Ascending aorta (tissue), 2 donors: ENCODE measurements around the gene PACRGL. TPM values are rescaled to one million over a fixed set of nuclear protein-coding genes. Genes with fewer than 3 reads are reported as not detected.

Experiments
- DNase-seq, 2 donors: peaks; one replicate each; pipeline ENCODE4 v3.0.0-alpha.2; 2019; ENCODE audit warnings: low spot score in 2 of 2
- H3K27ac ChIP-seq, 2 donors: fragments of 200-600 bp; sonication (generic); one replicate each; pipeline ENCODE4 v1.5.1; 2016 to 2017; ENCODE audit warnings: mild to moderate bottlenecking in 1 of 2
- H3K27me3 ChIP-seq: fragments of 200-600 bp; sonication (generic); one replicate; pipeline ENCODE4 v1.5.1; 2017
- H3K36me3 ChIP-seq, 2 donors: fragments of 200-600 bp; sonication (generic); one replicate each; pipeline ENCODE4 v1.5.1; 2016
- H3K4me1 ChIP-seq, 2 donors: fragments of 200-600 bp; sonication (generic); one replicate each; pipeline ENCODE4 v1.5.1; 2016 to 2017; ENCODE audit warnings: mild to moderate bottlenecking in 1 of 2
- H3K4me3 ChIP-seq, 2 donors: fragments of 200-600 bp; sonication (generic); one replicate each; pipeline ENCODE4 v1.5.1; 2016 to 2017; ENCODE audit warnings: mild to moderate bottlenecking in 1 of 2
- H3K9me3 ChIP-seq, 2 donors: fragments of 200-600 bp; sonication (generic); one replicate each; pipeline ENCODE4 v1.5.1; 2016
- CTCF ChIP-seq, 3 experiments: fragments of 200-600 bp in 2 of 3; fragments of 450-650 bp in 1 of 3; sonication (generic) in 2 of 3; IDR thresholded peaks; one replicate each; pipeline ENCODE4 v1.5.1; 2016 to 2019; ENCODE audit warnings: antibody characterized with exemption in 3 of 3, mild to moderate bottlenecking in 1 of 3, moderate library complexity in 1 of 3
- intact Hi-C: fragments of 100-400 bp; cut with DNase I; formaldehyde crosslinking; loops from one replicate; pipeline ENCODE4 v1.15.1; 2023
- total RNA-seq: library from RNA; depleted of rRNA; stranded (reverse); fragments of >200 nt; gene quantifications from one replicate; pipeline ENCODE4 v1.1.0, GENCODE V29; 2016

PACRGL gene
- 18.3 TPM for total RNA-seq

GRCh38 chr4:20700007-20700761 lies at the start of gene PACRGL:
PACRGL (plus strand) TSS chr4:20700458; CDS start chr4:20704482, 4,024 bp downstream.
- H3K9me3 ChIP-seq, result no peaks in the 10 kb centered on the region
- intact Hi-C loops, result loop anchor here (5.0 kb wide), 1 partner anchor 448 kb away; the partner anchor contains the start of gene SLIT2
- peaks cover 0 to 4% of the 10 kb centered on the region in 2 donors for H3K4me1 ChIP-seq
- peak within 1 kb of the TSS; percentile 65 to 89 for H3K4me3 ChIP-seq
- no peak for TF ChIP-seq CTCF (IDR thresholded peaks at IDR 0.05)
- DNase-seq, result peak; percentile 84 to 97
- H3K27ac ChIP-seq, result peak within 1 kb of the TSS; percentile 64 to 85
- H3K27me3 ChIP-seq, result no peaks in the 10 kb centered on the region
- H3K36me3 ChIP-seq, result peaks cover 5 to 8% of the 10 kb centered on the region in 2 donors

DNA sequence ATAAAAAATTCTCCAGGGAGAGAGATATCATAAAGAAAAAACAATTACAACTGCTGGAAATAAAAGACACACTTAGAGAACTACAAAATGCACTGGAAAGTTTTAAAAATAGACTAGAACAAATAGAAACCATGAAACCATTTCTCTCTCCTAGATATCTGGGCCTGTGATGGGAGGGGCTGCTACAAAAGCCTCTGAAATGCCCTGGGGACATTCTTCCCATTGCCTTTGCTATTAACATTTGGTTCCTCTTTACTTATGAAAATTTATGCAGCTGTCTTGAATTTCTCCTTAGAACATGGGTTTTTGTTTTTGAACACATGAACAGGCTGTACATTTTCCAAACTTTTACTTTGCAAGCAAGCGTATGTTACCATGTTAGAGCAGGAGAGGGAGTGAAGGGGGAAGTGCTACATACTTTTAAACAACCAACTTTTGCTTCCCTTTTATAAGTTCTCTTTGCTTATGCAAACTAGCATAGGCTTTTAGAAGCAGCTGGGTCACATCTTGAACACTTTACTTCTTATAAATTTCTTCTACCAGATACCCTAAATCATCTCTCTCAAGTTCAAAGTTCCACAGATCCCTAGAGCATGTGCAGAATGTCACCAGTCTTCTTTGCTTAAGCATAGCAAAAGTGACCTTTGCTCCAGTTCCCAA lies 47.9 kb upstream of the PACRGL start:
- no peak for TF ChIP-seq CTCF (IDR thresholded peaks at IDR 0.05)
- no peak for DNase-seq
- Histone ChIP-seq H3K36me3 (no peaks in the 10 kb centered on the region), H3K27me3 (no peaks in the 10 kb centered on the region), H3K27ac (no peak overlapping the region), H3K4me1 (no peaks in the 10 kb centered on the region), H3K9me3 (peaks cover 3 to 4% of the 10 kb centered on the region in 2 donors), H3K4me3 (no peak overlapping the region)
- intact Hi-C loops, result no loop called here

DNA sequence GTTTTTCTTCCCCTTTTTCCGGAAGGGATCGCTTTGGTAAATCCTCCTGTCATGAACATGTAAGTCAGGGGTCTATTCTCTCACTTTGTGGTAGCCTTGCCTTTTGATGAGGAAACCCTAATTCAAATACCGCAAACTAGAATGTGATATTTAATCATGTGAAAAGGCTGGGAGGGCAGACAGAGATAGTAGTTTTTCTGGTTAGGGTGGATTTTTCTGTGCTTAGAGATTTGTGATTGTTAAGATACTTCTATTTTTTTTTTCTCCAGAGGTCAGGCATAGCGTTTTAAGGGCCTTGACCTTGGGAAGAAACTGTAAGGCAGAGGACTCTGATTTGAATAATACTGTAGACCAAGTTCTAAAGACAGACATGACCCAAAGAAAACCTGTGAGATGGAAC lies 41.8 kb upstream of the PACRGL start:
- H3K27me3 ChIP-seq, result no peaks in the 10 kb centered on the region
- H3K36me3 ChIP-seq, result no peaks in the 10 kb centered on the region
- H3K4me3 ChIP-seq, result no peak overlapping the region
- H3K27ac ChIP-seq, result no peak overlapping the region
- H3K9me3 ChIP-seq, result no peaks in the 10 kb centered on the region
- no peak for TF ChIP-seq CTCF (IDR thresholded peaks at IDR 0.05)
- intact Hi-C loops, result no loop called here
- no peak for DNase-seq
- no peaks in the 10 kb centered on the region for H3K4me1 ChIP-seq

GRCh38 chr4:20662851-20663250 lies 37.4 kb upstream of the PACRGL start:
- DNase-seq, result no peak
- Histone ChIP-seq H3K4me3 (no peak overlapping the region), H3K9me3 (no peaks in the 10 kb centered on the region), H3K27ac (no peak overlapping the region), H3K36me3 (no peaks in the 10 kb centered on the region), H3K4me1 (no peaks in the 10 kb centered on the region), H3K27me3 (no peaks in the 10 kb centered on the region)
- no peak for TF ChIP-seq CTCF (IDR thresholded peaks at IDR 0.05)
- intact Hi-C loops, result no loop called here

GRCh38 chr4:20666012-20666860 lies 34.0 kb upstream of the PACRGL start:
- Histone ChIP-seq H3K27me3 (no peaks in the 10 kb centered on the region), H3K4me1 (no peaks in the 10 kb centered on the region), H3K9me3 (no peaks in the 10 kb centered on the region), H3K4me3 (no peak overlapping the region), H3K27ac (no peak overlapping the region), H3K36me3 (no peaks in the 10 kb centered on the region)
- no peak for TF ChIP-seq CTCF (IDR thresholded peaks at IDR 0.05)
- no peak for DNase-seq
- intact Hi-C loops, result no loop called here
